ENCODE data around the gene GDF9. TPM values are rescaled to one million over a fixed set of nuclear protein-coding genes. Genes with fewer than 3 reads are reported as not detected.

GDF9 gene
- total RNA-seq, 2 experiments from 2014 or later, result 0.43 to 0.73 TPM

DNA sequence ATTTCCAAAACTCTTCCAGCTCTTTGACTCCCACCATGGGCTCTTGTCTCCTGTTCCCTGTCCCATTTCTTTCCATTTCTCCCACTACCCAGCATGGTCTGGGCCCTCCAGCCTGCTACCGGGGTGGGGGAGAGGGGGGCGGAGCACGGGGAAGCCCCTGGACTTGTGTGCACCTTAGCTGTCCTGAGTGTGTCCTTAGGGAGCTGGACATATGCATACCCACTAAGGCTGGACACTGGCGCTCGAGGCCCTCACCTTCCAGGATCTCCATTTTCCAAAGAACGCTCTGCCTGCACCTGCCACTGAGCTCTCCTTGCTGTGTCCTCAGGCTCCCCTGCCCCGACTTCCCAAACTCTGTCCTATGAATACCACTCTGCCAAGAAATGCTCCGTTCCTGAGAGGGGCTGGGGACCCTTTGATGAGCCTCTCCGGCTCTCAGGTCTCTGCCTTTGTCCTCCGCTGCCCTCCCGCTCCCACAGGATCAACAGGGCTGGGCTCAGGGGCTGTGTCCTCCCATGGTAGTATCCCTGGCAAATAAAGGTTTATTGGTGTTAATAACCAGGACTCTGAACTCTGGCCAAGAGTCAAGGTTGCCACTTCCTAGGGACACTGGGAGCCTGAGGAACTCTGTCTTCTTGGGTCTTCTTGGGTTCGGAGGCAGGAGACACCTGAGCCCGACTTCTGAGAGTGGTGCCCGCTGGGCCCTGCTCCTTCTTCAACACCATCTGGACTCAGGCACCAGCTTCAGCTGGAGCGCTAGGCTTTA, 35.0 kb downstream of the GDF9 start:
- Mint-ChIP-seq H3K4me3 (peak overlapping the region; percentile 59), H3K9me3 (no peaks in the 10 kb centered on the region), H3K36me3 (no peaks in the 10 kb centered on the region), H3K27ac (no peak overlapping the region), H3K4me1 (ENCODE audit: low read depth) (no peaks in the 10 kb centered on the region), H3K27me3 (peaks cover 33% of the 10 kb centered on the region)
- ChIA-PET POLR2A (no interaction called here), CTCF (interaction anchor here (1.0 to 5.4 kb wide), 5 partner anchors 8 to 445 kb away, joined by 3 to 24 read pairs (median 4); no protein-coding TSS in a partner anchor)
- no peak for DNase-seq
- intact Hi-C loops (cut with micrococcal nuclease), result loop anchor here (2.0 kb wide), 1 partner anchor 52 kb away; no protein-coding TSS in a partner anchor

DNA sequence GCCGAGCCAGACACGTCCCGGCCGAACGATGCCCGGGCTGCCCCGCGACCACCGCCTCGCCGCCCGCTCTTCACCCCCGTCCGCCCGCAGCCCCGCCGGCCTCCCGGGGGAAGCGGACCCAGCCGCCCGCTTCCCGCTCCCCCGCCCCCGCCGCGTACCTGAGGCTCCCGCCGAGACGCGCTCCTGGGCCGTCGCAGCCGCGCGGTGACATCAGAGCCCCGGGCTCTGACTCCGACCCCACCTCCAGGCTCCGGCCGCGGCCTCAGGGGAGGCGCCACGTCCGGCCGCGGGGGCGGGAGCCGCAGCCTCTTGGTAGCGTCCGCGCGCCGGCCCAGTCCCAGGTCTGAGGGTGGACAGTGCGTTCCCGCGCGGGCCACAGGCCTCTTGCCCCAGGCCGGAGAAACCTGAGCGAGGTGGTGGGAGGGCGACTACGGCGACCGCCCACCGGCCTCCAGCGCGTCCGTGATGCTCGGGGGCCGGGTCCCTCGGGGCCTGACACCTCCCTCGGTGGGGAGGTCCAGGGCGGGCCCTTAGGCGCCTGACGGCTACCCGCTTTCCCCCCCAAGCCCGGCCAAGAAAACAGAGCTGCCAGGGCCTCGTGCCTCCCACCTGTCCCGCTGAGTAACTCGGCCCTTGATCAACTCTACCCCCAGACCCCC, 35.7 kb downstream of the GDF9 start, which contains the start of gene SHROOM1:
TSS of gene SHROOM1 (minus strand) at position 212 of the 659 bp plus-strand sequence. CDS start 4,507 bp downstream, outside the sequence.
- Mint-ChIP-seq H3K9me3 (no peaks in the 10 kb centered on the region), H3K36me3 (no peaks in the 10 kb centered on the region), H3K27me3 (peaks cover 37% of the 10 kb centered on the region), H3K27ac (no peak within 1 kb of the TSS), H3K4me3 (peak within 1 kb of the TSS; percentile 83), H3K4me1 (ENCODE audit: low read depth) (no peaks in the 10 kb centered on the region)
- intact Hi-C loops (cut with micrococcal nuclease), result loop anchor here (2.0 kb wide), 1 partner anchor 52 kb away; no protein-coding TSS in a partner anchor
- ChIA-PET POLR2A (interaction anchor here (1.3 kb wide), 1 partner anchor 93 kb away, joined by 3 read pairs; the partner anchor contains the start of gene KIF3A), CTCF (interaction anchor here (0.6 to 2.9 kb wide), 11 partner anchors 9 to 444 kb away, joined by 3 to 17 read pairs (median 4); no protein-coding TSS in a partner anchor)
- peak; percentile 50 for DNase-seq

DNA sequence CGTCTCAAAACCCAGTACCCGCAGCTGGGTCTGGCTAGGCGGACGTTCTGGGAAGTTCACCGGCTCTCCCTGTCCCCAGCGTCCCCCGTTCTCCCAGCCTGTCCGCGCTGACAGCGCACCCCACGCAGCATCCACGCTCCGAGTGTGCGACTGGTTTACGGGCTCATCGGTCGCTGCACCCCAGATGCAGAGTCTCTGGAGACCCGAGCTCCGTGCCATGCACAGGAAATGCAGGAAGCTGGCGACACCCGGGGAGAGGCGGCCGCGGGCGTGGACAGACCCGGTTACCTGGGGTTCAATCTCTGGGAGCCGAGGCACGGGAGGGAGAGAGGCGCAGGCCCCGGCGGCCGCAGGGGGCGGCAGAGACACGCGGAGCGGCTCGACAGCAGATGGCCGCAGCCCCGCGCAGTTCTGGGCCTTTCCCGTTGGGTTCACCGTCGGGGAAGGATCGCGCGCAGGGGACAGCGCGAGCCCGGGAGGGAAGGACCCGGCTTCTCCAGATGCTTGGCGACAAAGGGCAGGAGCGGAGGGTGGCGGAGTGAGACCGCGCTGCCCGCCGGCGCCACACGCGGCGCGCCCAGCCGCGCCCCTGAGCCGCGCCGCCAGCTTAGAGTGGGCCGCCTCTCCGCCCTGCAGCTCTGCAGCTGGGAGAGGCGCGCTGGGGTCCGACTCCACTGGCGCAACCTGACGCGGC, 36.4 kb downstream of the GDF9 start:
- Mint-ChIP-seq H3K4me3 (peak overlapping the region; percentile 83), H3K9me3 (no peaks in the 10 kb centered on the region), H3K27me3 (peaks cover 41% of the 10 kb centered on the region), H3K4me1 (ENCODE audit: low read depth) (no peaks in the 10 kb centered on the region), H3K36me3 (no peaks in the 10 kb centered on the region), H3K27ac (no peak overlapping the region)
- ChIA-PET CTCF (interaction anchor here (0.6 to 2.9 kb wide), 13 partner anchors 9 to 304 kb away, joined by 3 to 17 read pairs (median 4); no protein-coding TSS in a partner anchor), POLR2A (interaction anchor here (1.3 kb wide), 1 partner anchor 92 kb away, joined by 3 read pairs; the partner anchor contains the start of gene KIF3A)
- intact Hi-C loops (cut with micrococcal nuclease), result loop anchor here (2.0 kb wide), 1 partner anchor 53 kb away; no protein-coding TSS in a partner anchor
- DNase-seq, result peak; percentile 80

DNA sequence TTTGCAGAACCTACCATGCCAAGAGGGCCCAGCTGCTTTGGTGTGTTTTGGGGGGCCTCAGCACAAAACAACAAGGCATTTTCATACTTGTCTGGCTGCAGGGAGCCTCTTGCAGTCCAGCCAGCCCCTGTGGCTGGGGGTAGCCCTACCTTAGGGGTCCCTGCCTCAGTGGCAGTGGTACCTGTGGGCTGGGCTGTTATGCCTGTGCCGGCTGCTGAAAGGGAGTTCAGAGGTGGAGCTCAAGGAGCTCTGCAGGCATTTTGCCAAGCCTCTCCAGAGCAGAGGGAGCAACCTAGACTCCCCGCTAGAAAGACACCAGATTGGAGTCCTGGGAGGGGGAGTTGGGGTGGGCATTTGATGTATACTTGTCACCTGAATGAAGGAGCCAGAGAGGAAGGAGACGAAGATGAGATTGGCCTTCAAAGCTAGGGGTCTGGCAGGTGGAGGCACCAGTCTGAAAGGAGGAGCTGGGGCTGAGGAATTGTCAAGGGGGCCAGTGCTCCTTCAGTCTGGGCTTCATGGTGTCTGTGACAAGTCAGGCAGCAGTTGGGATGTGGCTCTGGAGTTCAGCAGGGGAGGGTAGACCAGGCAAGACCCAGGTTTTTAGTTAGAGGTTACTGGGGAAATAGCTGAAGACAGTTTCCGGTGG, 37.3 kb downstream of the GDF9 start:
- peak overlapping the region; percentile 13 for H3K4me3 Mint-ChIP-seq
- H3K27ac Mint-ChIP-seq, result no peak overlapping the region
- intact Hi-C loops (cut with micrococcal nuclease), result no loop called here
- H3K9me3 Mint-ChIP-seq, result no peaks in the 10 kb centered on the region
- no peaks in the 10 kb centered on the region for H3K4me1 Mint-ChIP-seq (ENCODE audit: low read depth)
- H3K27me3 Mint-ChIP-seq, result peaks cover 47% of the 10 kb centered on the region
- no peaks in the 10 kb centered on the region for H3K36me3 Mint-ChIP-seq
- ChIA-PET CTCF (interaction anchor here (0.5 to 2.9 kb wide), 12 partner anchors 9 to 303 kb away, joined by 3 to 17 read pairs (median 3); no protein-coding TSS in a partner anchor), POLR2A (interaction anchor here (1.3 kb wide), 1 partner anchor 91 kb away, joined by 3 read pairs; the partner anchor contains the start of gene KIF3A)
- DNase-seq, result no peak

DNA sequence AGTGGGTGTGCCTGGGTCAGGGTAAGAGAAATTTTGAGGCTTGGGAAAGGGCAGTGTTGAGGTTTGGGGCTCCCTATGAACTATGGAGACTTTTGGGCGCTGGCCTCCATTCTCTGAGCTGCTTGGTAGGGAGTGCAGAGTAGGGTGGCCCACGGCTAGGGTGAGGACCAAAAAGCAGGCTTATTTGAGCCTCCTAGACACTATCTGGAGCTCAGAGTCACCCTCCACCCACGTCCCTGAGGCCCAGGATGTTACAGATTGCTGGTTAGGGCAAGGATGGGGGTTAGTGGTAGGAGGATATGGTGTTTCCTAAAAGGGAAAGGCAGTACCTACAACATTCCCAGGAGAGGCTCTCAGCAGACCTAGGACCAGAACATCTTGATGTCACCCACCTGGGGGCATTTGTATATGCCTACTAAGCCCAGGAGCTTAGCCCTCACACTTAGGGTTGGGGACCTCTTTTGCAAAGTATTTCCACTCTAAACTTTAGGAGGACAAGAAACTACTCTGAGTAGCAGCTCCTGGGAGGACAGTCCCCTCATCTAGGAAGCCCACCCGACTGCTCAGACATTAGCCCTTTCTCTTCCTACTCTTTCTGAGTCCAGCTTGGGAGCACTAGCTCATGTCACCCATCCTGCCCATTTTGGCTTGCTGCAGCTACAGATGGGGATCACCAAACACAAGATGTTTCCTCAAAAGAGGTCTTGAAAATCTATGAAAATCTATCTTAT, 38.2 kb downstream of the GDF9 start:
- CTCF ChIA-PET, result interaction anchor here (0.5 to 2.9 kb wide), 11 partner anchors 8 to 302 kb away, joined by 3 to 17 read pairs (median 3); no protein-coding TSS in a partner anchor
- peaks cover 50% of the 10 kb centered on the region for H3K27me3 Mint-ChIP-seq
- intact Hi-C loops (cut with micrococcal nuclease), result no loop called here
- no peaks in the 10 kb centered on the region for H3K9me3 Mint-ChIP-seq
- DNase-seq, result no peak
- no peaks in the 10 kb centered on the region for H3K4me1 Mint-ChIP-seq (ENCODE audit: low read depth)
- H3K36me3 Mint-ChIP-seq, result no peaks in the 10 kb centered on the region
- no peak overlapping the region for H3K27ac Mint-ChIP-seq
- no peak overlapping the region for H3K4me3 Mint-ChIP-seq
- POLR2A ChIA-PET, result no interaction called here

DNA sequence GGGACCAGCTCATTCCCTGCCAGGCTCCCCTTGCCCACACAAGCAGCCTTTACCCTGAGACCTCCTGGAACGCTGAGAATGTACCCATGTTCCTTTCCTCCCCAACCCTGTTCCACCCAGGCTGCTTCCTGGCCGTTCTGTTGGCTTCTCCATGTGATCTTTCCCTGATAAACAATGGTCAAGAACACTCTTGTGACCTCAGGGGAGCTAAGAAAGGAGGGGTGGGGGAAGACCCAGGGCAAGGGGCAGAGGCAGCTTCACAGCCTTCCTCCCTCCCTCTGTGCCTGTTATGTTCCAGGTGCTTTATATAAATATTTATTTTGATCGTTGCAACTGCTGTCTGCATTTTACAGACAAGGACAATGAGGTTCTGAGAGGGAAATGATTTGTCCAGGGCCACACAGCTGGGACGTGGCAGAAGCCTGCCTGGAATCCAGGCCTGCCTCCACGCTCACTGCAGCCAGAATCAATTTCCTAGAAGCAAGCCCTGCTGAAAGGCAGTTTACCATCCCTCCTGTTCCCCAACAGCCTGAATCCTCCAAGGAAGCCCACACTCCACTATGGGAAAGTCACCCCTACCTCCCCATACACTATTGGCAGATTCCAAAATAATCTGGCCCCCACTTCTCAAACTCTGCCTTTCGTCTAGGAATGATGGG, 39.7 kb downstream of the GDF9 start:
- POLR2A ChIA-PET, result no interaction called here
- no peak for DNase-seq
- Mint-ChIP-seq H3K9me3 (no peaks in the 10 kb centered on the region), H3K27ac (no peak overlapping the region), H3K4me1 (ENCODE audit: low read depth) (no peaks in the 10 kb centered on the region), H3K27me3 (peaks cover 49% of the 10 kb centered on the region), H3K4me3 (no peak overlapping the region), H3K36me3 (no peaks in the 10 kb centered on the region)
- intact Hi-C loops (cut with micrococcal nuclease), result no loop called here
- CTCF ChIA-PET, result interaction anchor here (1.7 kb wide), 1 partner anchor 9 kb away, joined by 7 read pairs; no protein-coding TSS in a partner anchor

DNA sequence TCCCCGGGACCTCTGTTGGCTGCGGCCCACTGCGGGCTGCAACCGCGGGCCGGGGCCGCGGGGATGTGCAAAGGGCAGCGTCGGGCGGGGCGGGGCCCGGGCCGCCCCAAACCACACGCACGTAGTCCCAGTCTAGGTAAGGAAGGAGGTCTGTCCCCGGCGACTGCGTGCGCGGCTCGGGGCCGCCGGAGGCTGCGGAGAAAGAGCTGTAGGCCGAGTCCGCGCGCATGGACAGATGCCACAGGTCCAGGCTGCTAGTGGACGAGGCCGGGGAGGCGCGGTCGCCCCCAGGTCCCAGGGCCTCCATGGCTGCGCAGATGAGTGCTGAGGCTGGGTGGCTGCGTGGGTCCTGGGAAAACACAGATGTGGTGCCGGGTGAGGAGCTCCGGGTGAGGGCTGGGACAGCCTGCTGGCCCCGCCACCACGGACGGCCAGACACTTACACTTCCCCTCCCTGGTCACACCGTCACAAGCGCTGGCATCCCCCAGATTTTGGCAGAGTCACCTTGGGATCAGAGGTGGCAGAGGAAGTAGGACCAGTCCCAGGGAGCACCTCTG, 40.4 kb downstream of the GDF9 start:
- ChIA-PET CTCF (interaction anchor here (1.3 to 1.7 kb wide), 2 partner anchors 9 to 320 kb away, joined by 4 to 7 read pairs; no protein-coding TSS in a partner anchor), POLR2A (no interaction called here)
- Mint-ChIP-seq H3K9me3 (no peaks in the 10 kb centered on the region), H3K4me3 (no peak overlapping the region), H3K27ac (no peak overlapping the region), H3K4me1 (ENCODE audit: low read depth) (no peaks in the 10 kb centered on the region), H3K27me3 (peaks cover 42% of the 10 kb centered on the region), H3K36me3 (no peaks in the 10 kb centered on the region)
- intact Hi-C loops (cut with micrococcal nuclease), result no loop called here
- DNase-seq, result no peak

DNA sequence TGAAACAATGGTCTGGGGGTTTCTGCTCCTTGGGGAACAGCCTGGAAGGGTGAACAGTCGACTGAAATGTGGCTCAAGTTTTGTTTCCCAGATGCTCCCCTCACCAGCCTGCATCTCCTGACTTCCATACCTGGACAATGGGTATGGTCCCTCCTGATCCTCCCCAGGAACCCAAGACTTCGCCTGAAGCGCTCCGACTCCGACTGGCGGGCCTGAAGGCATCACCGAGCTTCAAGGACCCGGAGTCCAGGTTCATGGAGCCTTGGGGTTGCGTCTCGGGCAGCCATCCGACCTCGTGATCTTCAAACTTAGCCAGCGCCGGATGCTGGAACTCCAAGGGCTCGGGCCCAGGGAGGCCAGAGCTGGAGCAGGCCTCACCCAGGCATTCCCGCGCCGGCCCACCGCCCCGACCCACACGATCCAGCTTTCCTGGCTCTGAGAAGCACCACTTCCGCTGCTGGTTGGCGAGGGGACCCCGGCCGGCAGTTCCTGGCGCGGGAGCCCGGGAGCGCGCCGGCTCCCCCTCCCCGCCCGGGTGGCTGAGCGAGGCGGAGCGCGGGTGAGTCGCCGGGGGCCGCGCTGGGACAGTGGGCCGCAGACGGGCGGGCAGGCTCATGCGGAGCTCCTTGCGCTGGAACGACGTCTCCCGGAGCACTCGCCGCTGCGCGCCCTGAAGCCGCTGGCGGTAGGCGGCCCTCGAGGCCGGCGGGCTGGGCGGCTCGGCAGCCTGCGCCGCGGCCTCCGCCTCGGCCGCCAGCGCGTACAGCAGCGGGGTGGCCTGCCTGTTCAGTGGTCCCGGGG, 41.0 kb downstream of the GDF9 start:
- intact Hi-C loops (cut with micrococcal nuclease), result no loop called here
- no peaks in the 10 kb centered on the region for H3K9me3 Mint-ChIP-seq
- ChIA-PET CTCF (interaction anchor here (1.3 to 1.7 kb wide), 2 partner anchors 8 to 319 kb away, joined by 4 to 7 read pairs; no protein-coding TSS in a partner anchor), POLR2A (interaction anchor here (0.6 kb wide), 1 partner anchor 191 kb away, joined by 3 read pairs; no protein-coding TSS in a partner anchor)
- H3K27me3 Mint-ChIP-seq, result peaks cover 43% of the 10 kb centered on the region
- no peak overlapping the region for H3K27ac Mint-ChIP-seq
- no peak overlapping the region for H3K4me3 Mint-ChIP-seq
- peaks cover 2% of the 10 kb centered on the region for H3K4me1 Mint-ChIP-seq (ENCODE audit: low read depth)
- H3K36me3 Mint-ChIP-seq, result no peaks in the 10 kb centered on the region
- no peak for DNase-seq

DNA sequence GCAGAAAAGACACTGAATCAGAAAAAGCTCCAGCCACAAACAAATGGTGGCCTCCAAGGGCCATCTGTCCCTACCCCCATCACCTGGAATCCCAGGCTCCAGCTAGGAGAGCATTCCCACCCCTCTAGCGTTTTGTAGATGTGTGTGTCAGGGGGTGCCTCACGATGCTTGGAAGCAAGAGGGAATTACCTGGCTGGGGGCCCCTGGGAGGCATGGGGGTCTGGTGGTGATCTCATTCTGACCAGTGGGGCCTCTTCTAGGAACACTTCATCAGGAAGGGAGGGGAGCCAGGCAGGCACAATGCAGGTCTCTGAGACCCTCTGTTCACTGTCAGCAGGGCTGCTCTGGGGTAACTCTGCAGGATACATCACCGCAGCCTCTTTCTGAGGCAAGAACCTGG, 41.8 kb downstream of the GDF9 start:
- H3K4me1 Mint-ChIP-seq (ENCODE audit: low read depth), result peaks cover 8% of the 10 kb centered on the region
- H3K27me3 Mint-ChIP-seq, result peaks cover 40% of the 10 kb centered on the region
- H3K4me3 Mint-ChIP-seq, result no peak overlapping the region
- no peaks in the 10 kb centered on the region for H3K9me3 Mint-ChIP-seq
- intact Hi-C loops (cut with micrococcal nuclease), result no loop called here
- DNase-seq, result no peak
- no peak overlapping the region for H3K27ac Mint-ChIP-seq
- ChIA-PET CTCF (interaction anchor here (0.5 to 1.3 kb wide), 5 partner anchors 10 to 479 kb away, joined by 3 to 4 read pairs (median 4); no protein-coding TSS in a partner anchor), POLR2A (interaction anchor here (0.5 kb wide), 1 partner anchor 57 kb away, joined by 3 read pairs; no protein-coding TSS in a partner anchor)
- H3K36me3 Mint-ChIP-seq, result no peaks in the 10 kb centered on the region
